ENCODE results near the gene FAM163A.
"Not testable (repeated sequence)": the region's sequence is repeated elsewhere in the genome, so short reads cannot be mapped to it uniquely, and the experiment has no call there.

Gene FAM163A

GRCh38 chr1:179836686-179837445 is 93.8 kb downstream of the FAM163A start:
- H3K4me3 ChIP-seq (ENCODE audit: low read length); H3K27me3 ChIP-seq (ENCODE audit: control insufficient read depth, insufficient read depth, low read length); H3K9ac ChIP-seq (ENCODE audit: low read length); H3K36me3 ChIP-seq (ENCODE audit: control insufficient read depth, low read depth, low read length); H3K27ac ChIP-seq (ENCODE audit: low read length); H3K9me3 ChIP-seq (ENCODE audit: control insufficient read depth, low read depth, low read length); H3K4me1 ChIP-seq (ENCODE audit: control insufficient read depth, low read depth, low read length): not testable (repeated sequence)

- H3K9ac ChIP-seq (ENCODE audit: low read length): no peak overlapping the region
- H3K36me3 ChIP-seq (ENCODE audit: control insufficient read depth, low read depth, low read length): peaks cover 6% of the 10 kb centered on the region
Measured at GRCh38 chr1:179840107-179840506, 97.0 kb downstream of the FAM163A start.

GRCh38 chr1:179848233-179848632 is 105.1 kb downstream of the FAM163A start:
- Histone ChIP-seq H3K4me1 (ENCODE audit: control insufficient read depth, low read depth, low read length) (no peaks in the 10 kb centered on the region), H3K36me3 (ENCODE audit: control insufficient read depth, low read depth, low read length) (peaks cover 47% of the 10 kb centered on the region), H3K9ac (ENCODE audit: low read length) (no peak overlapping the region), H3K27ac (ENCODE audit: low read length) (no peak overlapping the region), H3K9me3 (ENCODE audit: control insufficient read depth, low read depth, low read length) (no peaks in the 10 kb centered on the region), H3K4me3 (ENCODE audit: low read length) (no peak overlapping the region), H3K27me3 (ENCODE audit: control insufficient read depth, insufficient read depth, low read length) (no peaks in the 10 kb centered on the region)

More at GRCh38 chr1:179840107-179840506, 97.0 kb downstream of the FAM163A start:
- Histone ChIP-seq H3K27ac (ENCODE audit: low read length) (no peak overlapping the region), H3K27me3 (ENCODE audit: control insufficient read depth, insufficient read depth, low read length) (no peaks in the 10 kb centered on the region), H3K4me1 (ENCODE audit: control insufficient read depth, low read depth, low read length) (no peaks in the 10 kb centered on the region), H3K4me3 (ENCODE audit: low read length) (no peak overlapping the region), H3K9me3 (ENCODE audit: control insufficient read depth, low read depth, low read length) (no peaks in the 10 kb centered on the region)

- no peak overlapping the region for H3K9ac ChIP-seq (ENCODE audit: low read length)
- H3K4me1 ChIP-seq (ENCODE audit: control insufficient read depth, low read depth, low read length): no peaks in the 10 kb centered on the region
- no peaks in the 10 kb centered on the region for H3K27me3 ChIP-seq (ENCODE audit: control insufficient read depth, insufficient read depth, low read length)
- H3K36me3 ChIP-seq (ENCODE audit: control insufficient read depth, low read depth, low read length): peaks cover 22% of the 10 kb centered on the region
- no peaks in the 10 kb centered on the region for H3K9me3 ChIP-seq (ENCODE audit: control insufficient read depth, low read depth, low read length)
- H3K27ac ChIP-seq (ENCODE audit: low read length): no peak overlapping the region
- no peak overlapping the region for H3K4me3 ChIP-seq (ENCODE audit: low read length)
Measured at GRCh38 chr1:179853102-179853501, 110.0 kb downstream of the FAM163A start.

- H3K36me3 ChIP-seq (ENCODE audit: control insufficient read depth, low read depth, low read length); H3K27me3 ChIP-seq (ENCODE audit: control insufficient read depth, insufficient read depth, low read length); H3K9ac ChIP-seq (ENCODE audit: low read length); H3K9me3 ChIP-seq (ENCODE audit: control insufficient read depth, low read depth, low read length); H3K4me3 ChIP-seq (ENCODE audit: low read length); H3K4me1 ChIP-seq (ENCODE audit: control insufficient read depth, low read depth, low read length); H3K27ac ChIP-seq (ENCODE audit: low read length): not testable (repeated sequence)
Measured at GRCh38 chr1:179855831-179856230, 112.7 kb downstream of the FAM163A start.

- Histone ChIP-seq H3K36me3 (ENCODE audit: control insufficient read depth, low read depth, low read length) (no peaks in the 10 kb centered on the region), H3K9me3 (ENCODE audit: control insufficient read depth, low read depth, low read length) (no peaks in the 10 kb centered on the region), H3K4me3 (ENCODE audit: low read length) (no peak overlapping the region), H3K4me1 (ENCODE audit: control insufficient read depth, low read depth, low read length) (peaks cover 3% of the 10 kb centered on the region), H3K27ac (ENCODE audit: low read length) (no peak overlapping the region), H3K9ac (ENCODE audit: low read length) (no peak overlapping the region), H3K27me3 (ENCODE audit: control insufficient read depth, insufficient read depth, low read length) (no peaks in the 10 kb centered on the region)
Measured at GRCh38 chr1:179856296-179856695, 113.2 kb downstream of the FAM163A start.

- no peaks in the 10 kb centered on the region for H3K27me3 ChIP-seq (ENCODE audit: control insufficient read depth, insufficient read depth, low read length)
- peaks cover 3% of the 10 kb centered on the region for H3K4me1 ChIP-seq (ENCODE audit: control insufficient read depth, low read depth, low read length)
- no peak overlapping the region for H3K9ac ChIP-seq (ENCODE audit: low read length)
- no peaks in the 10 kb centered on the region for H3K9me3 ChIP-seq (ENCODE audit: control insufficient read depth, low read depth, low read length)
- no peaks in the 10 kb centered on the region for H3K36me3 ChIP-seq (ENCODE audit: control insufficient read depth, low read depth, low read length)
- H3K4me3 ChIP-seq (ENCODE audit: low read length): no peak overlapping the region
- H3K27ac ChIP-seq (ENCODE audit: low read length): no peak overlapping the region
Measured at GRCh38 chr1:179857009-179857408, 113.9 kb downstream of the FAM163A start.

GRCh38 chr1:179860652-179861051 is 117.6 kb downstream of the FAM163A start:
- no peak overlapping the region for H3K4me3 ChIP-seq (ENCODE audit: low read length)
- H3K9me3 ChIP-seq (ENCODE audit: control insufficient read depth, low read depth, low read length): no peaks in the 10 kb centered on the region
- H3K27me3 ChIP-seq (ENCODE audit: control insufficient read depth, insufficient read depth, low read length): no peaks in the 10 kb centered on the region
- H3K9ac ChIP-seq (ENCODE audit: low read length): no peak overlapping the region
- H3K4me1 ChIP-seq (ENCODE audit: control insufficient read depth, low read depth, low read length): peaks cover 3% of the 10 kb centered on the region
- H3K36me3 ChIP-seq (ENCODE audit: control insufficient read depth, low read depth, low read length): peaks cover 18% of the 10 kb centered on the region
- H3K27ac ChIP-seq (ENCODE audit: low read length): no peak overlapping the region

GRCh38 chr1:179865377-179865776 is 122.3 kb downstream of the FAM163A start:
- Histone ChIP-seq H3K9me3 (ENCODE audit: control insufficient read depth, low read depth, low read length) (no peaks in the 10 kb centered on the region), H3K36me3 (ENCODE audit: control insufficient read depth, low read depth, low read length) (peaks cover 37% of the 10 kb centered on the region), H3K9ac (ENCODE audit: low read length) (no peak overlapping the region), H3K4me1 (ENCODE audit: control insufficient read depth, low read depth, low read length) (no peaks in the 10 kb centered on the region), H3K4me3 (ENCODE audit: low read length) (no peak overlapping the region), H3K27me3 (ENCODE audit: control insufficient read depth, insufficient read depth, low read length) (no peaks in the 10 kb centered on the region), H3K27ac (ENCODE audit: low read length) (no peak overlapping the region)

Measured in iPS-18a (cell line).